HG02759 (cell line): ENCODE measurements around the gene FAM234B.
"Not testable (repeated sequence)": the region's sequence is repeated elsewhere in the genome, so short reads cannot be mapped to it uniquely, and the experiment has no call there.

Experiments
- ATAC-seq: cut with Tn5 transposase; IDR thresholded peaks from one replicate; pipeline ENCODE4 v1.9.1; 2021; ENCODE audit warnings: mild to moderate bottlenecking, moderate library complexity; ENCODE audit not compliant: unreplicated experiment

The FAM234B gene

GRCh38 chr12:13060581-13060980, 16.4 kb downstream of the FAM234B start:
- no peak for ATAC-seq

GRCh38 chr12:13061377-13061776, 17.2 kb downstream of the FAM234B start:
- no peak for ATAC-seq

GRCh38 chr12:13062669-13063068, 18.5 kb downstream of the FAM234B start:
- no peak for ATAC-seq

- ATAC-seq, result no peak
Observed at GRCh38 chr12:13066014-13066413, 21.8 kb downstream of the FAM234B start.

- no peak for ATAC-seq
Observed at GRCh38 chr12:13066459-13066858, 22.3 kb downstream of the FAM234B start.

GRCh38 chr12:13067322-13067721, 23.1 kb downstream of the FAM234B start:
- no peak for ATAC-seq

GRCh38 chr12:13069380-13069779, 25.2 kb downstream of the FAM234B start:
- no peak for ATAC-seq

- ATAC-seq, result no peak
Observed at GRCh38 chr12:13071305-13072280, 27.4 kb downstream of the FAM234B start.

GRCh38 chr12:13073173-13073572, 29.0 kb downstream of the FAM234B start:
- no peak for ATAC-seq

- ATAC-seq, result no peak
Observed at GRCh38 chr12:13074396-13075117, 30.4 kb downstream of the FAM234B start.

- ATAC-seq, result no peak
Observed at GRCh38 chr12:13075118-13075480, 30.9 kb downstream of the FAM234B start.

- no peak for ATAC-seq
Observed at GRCh38 chr12:13075786-13076570, 31.8 kb downstream of the FAM234B start.

GRCh38 chr12:13079440-13079906, 35.3 kb downstream of the FAM234B start:
- no peak for ATAC-seq

GRCh38 chr12:13080266-13080665, 36.1 kb downstream of the FAM234B start:
- no peak for ATAC-seq

- ATAC-seq, result no peak
Observed at GRCh38 chr12:13082861-13083260, 38.7 kb downstream of the FAM234B start.

- not testable (repeated sequence) for ATAC-seq
Observed at GRCh38 chr12:13083638-13084037, 39.5 kb downstream of the FAM234B start.

- ATAC-seq, result no peak
Observed at GRCh38 chr12:13084898-13085640, 40.9 kb downstream of the FAM234B start.

- ATAC-seq, result no peak
Observed at GRCh38 chr12:13085968-13086686, 41.9 kb downstream of the FAM234B start.

GRCh38 chr12:13087766-13088165, 43.6 kb downstream of the FAM234B start:
- no peak for ATAC-seq

- ATAC-seq, result no peak
Observed at GRCh38 chr12:13088496-13088895, 44.3 kb downstream of the FAM234B start.
